Left renal cortex interstitium (tissue), 4 donors: ENCODE data around the gene MOSPD2. TPM values are rescaled to one million over a fixed set of nuclear protein-coding genes. Genes with fewer than 3 reads are reported as not detected.

Source experiments
- DNase-seq, 4 donors: peaks; one replicate each; pipeline ENCODE4 v3.0.0-alpha.2; 2013; ENCODE audit warnings: low read depth in 4 of 4, low spot score in 2 of 4, missing footprints in 1 of 4
- polyA plus RNA-seq, 4 donors: library from polyadenylated mRNA; unstranded; fragments of 120-200 nt; gene quantifications; one replicate each; pipeline ENCODE4 v1.2.1, GENCODE V29; 2013; ENCODE audit not compliant: insufficient read length in 4 of 4

Gene MOSPD2
- polyA plus RNA-seq, 4 donors: 17.1 to 23.8 (median 20.2) TPM

DNA sequence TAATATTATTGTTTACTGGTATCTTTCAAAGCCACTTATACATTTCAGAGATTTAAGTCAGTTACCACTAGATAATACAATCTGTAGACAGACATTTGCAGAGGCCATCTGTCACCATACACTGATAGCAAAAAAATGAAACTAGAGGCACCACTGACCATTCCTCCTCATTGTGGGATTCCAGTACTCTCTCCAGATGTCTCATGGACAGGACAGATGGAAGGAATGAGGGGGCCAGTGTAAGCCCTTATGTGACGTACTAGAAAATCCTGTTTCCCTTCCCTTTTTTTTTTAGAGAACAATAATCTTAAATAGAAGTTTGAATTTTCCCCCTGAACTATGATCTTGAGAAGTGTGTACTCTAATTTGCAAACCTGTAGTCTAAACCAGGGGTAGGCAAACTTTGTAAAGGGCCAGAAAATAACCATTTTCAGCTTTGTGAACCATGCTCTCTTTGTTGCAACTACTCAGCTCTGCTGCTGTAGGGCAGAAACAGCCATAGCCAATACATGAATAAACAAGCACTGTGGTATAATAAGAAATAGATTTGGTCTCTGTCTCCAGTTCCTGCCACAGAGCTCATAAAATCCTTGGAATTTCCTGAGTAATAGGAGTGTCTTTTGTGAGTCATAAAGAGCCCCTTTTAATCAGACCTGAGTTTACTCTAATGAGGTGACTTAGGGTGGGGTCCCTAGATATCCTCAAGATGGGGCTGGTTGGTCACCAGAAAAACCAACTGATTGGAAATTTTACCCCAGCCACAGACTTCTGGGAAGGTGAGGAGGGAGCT lies 90.4 kb downstream of the MOSPD2 start:
- no peak for DNase-seq

DNA sequence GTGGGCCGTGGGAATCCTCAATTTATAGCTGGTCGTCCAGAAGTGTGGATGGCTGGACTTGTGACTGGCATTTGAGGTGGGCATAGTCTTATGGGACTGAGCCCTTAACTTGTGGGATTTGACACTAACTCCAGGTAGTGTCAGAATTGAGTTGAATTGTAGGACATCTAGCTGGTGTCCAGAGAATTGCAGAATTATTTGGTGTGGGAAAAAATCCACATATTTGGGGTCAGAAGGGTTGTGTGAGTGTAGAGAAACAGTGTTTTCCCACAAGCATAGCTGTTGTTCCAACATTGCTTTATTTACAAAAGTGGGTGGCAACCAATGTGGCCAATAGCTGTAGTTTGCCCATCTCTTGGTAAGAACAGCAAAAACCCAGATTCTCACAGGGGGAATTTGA lies 91.3 kb downstream of the MOSPD2 start:
- no peak for DNase-seq

Other genes with a start within 250 kb of the MOSPD2 start
- 1 to 10 TPM; 2.0 to 4.2 (median 3.1) TPM for gene FANCB, start 352 bp upstream of the MOSPD2 start, polyA plus RNA-seq